GM21381 (cell line): Measurements from ENCODE around the gene PURA.
"Not testable (repeated sequence)": the region's sequence is repeated elsewhere in the genome, so short reads cannot be mapped to it uniquely, and the experiment has no call there.

Source experiments
- ATAC-seq: cut with Tn5 transposase; IDR thresholded peaks from one replicate; pipeline ENCODE4 v1.9.1; 2021; ENCODE audit warnings: mild to moderate bottlenecking, moderate library complexity; ENCODE audit not compliant: unreplicated experiment

Gene PURA

GRCh38 chr5:140134277-140134935 is 20.5 kb downstream of the PURA start:
- ATAC-seq, result no peak

- no peak for ATAC-seq
These were observed 21.2 kb downstream of the PURA start for GRCh38 chr5:140135127-140135526.

- ATAC-seq, result no peak
These were observed 22.7 kb downstream of the PURA start for GRCh38 chr5:140136624-140137023.

- no peak for ATAC-seq
These were observed 26.5 kb downstream of the PURA start for GRCh38 chr5:140140435-140140834.

GRCh38 chr5:140141241-140141640 is 27.3 kb downstream of the PURA start:
- no peak for ATAC-seq

GRCh38 chr5:140142246-140142645 is 28.3 kb downstream of the PURA start:
- no peak for ATAC-seq

- no peak for ATAC-seq
These were observed 28.9 kb downstream of the PURA start for GRCh38 chr5:140142856-140143255.

- no peak for ATAC-seq
These were observed 29.8 kb downstream of the PURA start for GRCh38 chr5:140143521-140144258.

- no peak for ATAC-seq
These were observed 31.3 kb downstream of the PURA start for GRCh38 chr5:140145256-140145655.

- peak; percentile 64 for ATAC-seq
These were observed 32.1 kb downstream of the PURA start for GRCh38 chr5:140145818-140146522.

- no peak for ATAC-seq
These were observed 32.6 kb downstream of the PURA start for GRCh38 chr5:140146523-140146842.

GRCh38 chr5:140147460-140147859 is 33.6 kb downstream of the PURA start:
- ATAC-seq, result no peak

GRCh38 chr5:140148508-140148907 is 34.6 kb downstream of the PURA start:
- no peak for ATAC-seq

- no peak for ATAC-seq
These were observed 36.3 kb downstream of the PURA start for GRCh38 chr5:140150201-140150600.

- ATAC-seq, result no peak
These were observed 37.5 kb downstream of the PURA start for GRCh38 chr5:140151144-140152021.

- ATAC-seq, result no peak
These were observed 38.4 kb downstream of the PURA start for GRCh38 chr5:140152022-140152999.

GRCh38 chr5:140153255-140153654 is 39.3 kb downstream of the PURA start:
- no peak for ATAC-seq

GRCh38 chr5:140153905-140154304 is 40.0 kb downstream of the PURA start:
- no peak for ATAC-seq

GRCh38 chr5:140154710-140155381 is 40.9 kb downstream of the PURA start:
- not testable (repeated sequence) for ATAC-seq
